HG02870 (cell line): Measurements from ENCODE around the gene DYRK2.

Source experiments
- ATAC-seq: cut with Tn5 transposase; IDR thresholded peaks from one replicate; pipeline ENCODE4 v1.9.1; 2021; ENCODE audit warnings: mild to moderate bottlenecking, moderate library complexity; ENCODE audit not compliant: unreplicated experiment

DYRK2 gene

DNA sequence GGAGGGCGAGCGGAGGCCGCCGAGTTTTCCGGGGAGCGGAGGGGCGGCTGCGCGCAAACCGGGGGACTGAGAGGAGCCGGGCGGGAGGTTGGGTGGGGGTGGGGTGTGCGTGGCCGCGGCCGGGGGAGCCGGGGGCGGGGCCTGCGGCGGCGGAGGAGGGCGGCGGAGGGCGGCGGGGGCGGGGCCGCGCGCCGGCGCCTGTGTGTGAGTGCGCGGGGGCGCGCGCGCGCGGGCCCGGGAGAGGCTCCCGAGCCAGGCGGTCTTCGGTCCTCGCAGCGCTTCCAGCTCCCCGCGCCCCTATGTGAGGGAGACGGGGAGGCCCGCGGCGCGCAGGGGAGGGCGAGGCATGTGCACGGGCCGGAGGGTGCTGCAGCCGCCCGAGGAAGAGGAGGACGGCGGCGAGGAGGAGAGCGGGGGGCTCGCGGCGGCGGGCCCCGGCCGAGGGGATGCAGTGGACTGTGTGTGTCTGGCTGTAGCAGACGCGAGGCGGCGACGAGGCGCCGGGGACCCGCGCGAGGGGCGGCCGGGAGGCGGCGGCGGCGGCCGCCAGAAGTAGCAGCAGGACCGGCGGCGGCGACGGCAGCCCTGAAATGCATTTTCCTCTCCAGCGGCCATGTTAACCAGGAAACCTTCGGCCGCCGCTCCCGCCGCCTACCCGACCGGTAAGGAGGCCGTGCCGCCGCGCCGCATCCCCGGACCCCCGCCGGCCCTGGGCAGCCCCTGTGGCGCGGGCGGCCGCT lies at the start of gene DYRK2:
DYRK2 (plus strand) TSS at position 225 of the 740 bp plus-strand sequence; CDS start at position 614, 389 bp downstream.
- peak; percentile 43 for ATAC-seq

- no peak for ATAC-seq
These were observed 48.9 kb upstream of the DYRK2 start for GRCh38 chr12:67599691-67600090.

DNA sequence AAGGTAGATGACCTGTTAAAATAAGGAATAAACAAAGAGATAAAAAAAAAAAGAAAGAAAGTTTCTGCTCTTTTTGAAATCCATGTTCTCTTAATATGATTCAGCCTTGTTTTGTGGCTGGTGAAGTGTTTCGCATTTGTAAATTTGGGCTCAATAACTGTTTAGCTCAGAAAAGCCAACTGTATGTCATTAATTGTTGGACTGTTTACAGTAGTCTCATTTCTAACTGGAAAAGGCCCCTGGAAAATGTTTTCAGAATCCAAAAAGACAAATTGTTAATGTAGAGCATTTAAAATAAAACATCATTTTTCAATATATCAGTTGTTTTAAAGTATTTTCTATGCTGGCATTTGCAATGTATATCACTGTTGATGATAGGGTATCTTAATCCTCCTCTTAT lies 47.4 kb upstream of the DYRK2 start:
- ATAC-seq: no peak

GRCh38 chr12:67609226-67609870 lies 39.2 kb upstream of the DYRK2 start:
- ATAC-seq: no peak

- ATAC-seq: no peak
These were observed 35.5 kb upstream of the DYRK2 start for GRCh38 chr12:67613040-67613439.

GRCh38 chr12:67617629-67618028 lies 30.9 kb upstream of the DYRK2 start:
- no peak for ATAC-seq

- ATAC-seq: no peak
These were observed 30.2 kb upstream of the DYRK2 start for GRCh38 chr12:67618303-67618702.

- no peak for ATAC-seq
These were observed 27.4 kb upstream of the DYRK2 start for GRCh38 chr12:67621112-67621511.

GRCh38 chr12:67621926-67622325 lies 26.6 kb upstream of the DYRK2 start:
- no peak for ATAC-seq

- ATAC-seq: no peak
These were observed 25.3 kb upstream of the DYRK2 start for GRCh38 chr12:67623259-67623658.

DNA sequence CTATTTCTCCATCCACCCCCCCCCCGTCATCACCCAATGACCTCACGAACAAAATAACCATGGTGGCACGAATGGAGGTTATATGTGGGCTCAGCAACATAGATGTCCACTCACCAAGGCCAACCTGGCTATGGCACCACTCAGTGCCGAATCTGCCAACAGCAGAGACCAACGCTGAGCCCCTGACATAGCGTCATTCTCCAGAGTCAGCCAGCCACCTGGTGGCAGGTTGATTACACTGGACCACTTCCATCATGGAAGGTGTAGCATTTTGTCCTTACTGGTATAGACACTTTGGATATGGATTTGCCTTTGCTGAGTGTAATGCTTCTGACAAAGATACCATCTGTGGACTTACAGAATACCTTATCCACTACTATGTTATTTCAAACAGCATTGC lies 24.2 kb upstream of the DYRK2 start:
- no peak for ATAC-seq

DNA sequence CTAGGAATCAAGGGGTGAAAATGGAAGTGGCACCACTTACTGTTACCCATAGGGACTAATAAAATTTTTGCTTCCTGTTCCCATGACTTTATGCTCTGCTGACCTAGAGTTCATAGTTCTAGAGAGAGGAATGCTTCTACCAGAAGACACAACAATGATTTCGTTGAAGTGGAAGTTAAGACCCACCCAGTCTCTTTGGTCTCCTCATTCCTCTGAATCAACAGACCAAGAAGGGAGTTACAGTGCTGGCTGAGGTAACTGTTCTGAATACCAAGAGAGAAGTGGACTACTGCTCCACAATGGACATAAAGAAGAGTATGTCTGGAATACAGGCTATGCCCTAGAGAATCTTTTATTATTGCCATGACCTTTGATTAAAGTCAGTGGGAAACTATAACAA lies 23.5 kb upstream of the DYRK2 start:
- ATAC-seq: no peak

DNA sequence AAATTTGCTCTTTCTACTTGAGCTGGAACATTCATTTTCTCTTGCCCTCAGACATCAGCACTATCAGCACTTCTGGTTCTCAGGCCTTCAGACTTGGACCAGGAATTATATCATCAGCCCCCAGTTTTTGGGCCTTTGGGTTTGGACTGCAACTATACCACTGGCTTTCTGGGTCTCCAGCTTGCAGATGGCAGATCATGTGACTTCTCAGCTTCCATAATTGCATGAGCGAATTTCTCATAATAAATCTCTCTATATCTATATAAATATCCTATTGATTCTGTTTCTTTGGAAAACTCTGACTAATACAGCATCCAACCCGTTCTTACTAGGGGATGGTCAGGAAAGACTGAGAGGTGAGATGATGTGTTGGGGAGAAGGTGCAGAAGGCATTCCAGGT lies 22.4 kb upstream of the DYRK2 start:
- no peak for ATAC-seq

DNA sequence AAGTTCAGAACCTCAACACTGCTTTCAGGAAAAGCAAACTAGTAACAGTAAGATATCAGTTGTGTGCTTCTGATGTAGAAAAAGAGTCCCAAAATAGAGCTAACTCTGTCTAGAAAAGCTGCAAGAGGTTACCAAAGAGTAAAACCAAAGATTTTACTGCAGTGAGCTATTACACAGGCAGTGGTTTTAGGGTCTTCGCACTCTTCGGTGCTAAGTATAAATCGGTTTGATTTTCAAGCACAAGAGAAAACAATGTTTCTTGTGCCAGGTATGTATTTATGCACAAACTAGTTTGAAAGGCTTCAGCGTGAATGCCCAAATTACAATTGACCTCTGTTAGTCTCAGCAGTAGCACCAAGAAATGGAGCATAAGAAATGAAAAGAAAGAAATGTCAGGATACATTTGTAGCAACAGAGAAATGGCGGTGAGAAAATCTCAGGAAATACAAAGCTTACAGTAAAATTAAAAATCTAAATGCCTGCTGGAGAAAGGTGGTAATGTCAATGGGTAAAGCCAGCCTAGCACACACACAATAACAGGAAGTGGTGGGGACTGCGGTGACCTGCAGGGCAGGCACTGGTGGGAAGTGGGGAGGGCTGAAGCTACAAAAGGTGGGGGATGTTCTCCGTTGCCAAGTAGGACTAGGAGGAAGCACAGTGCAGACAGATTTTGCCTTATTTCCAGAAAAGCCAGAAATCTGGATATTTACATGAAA lies 18.0 kb upstream of the DYRK2 start:
- peak; percentile 88 for ATAC-seq

DNA sequence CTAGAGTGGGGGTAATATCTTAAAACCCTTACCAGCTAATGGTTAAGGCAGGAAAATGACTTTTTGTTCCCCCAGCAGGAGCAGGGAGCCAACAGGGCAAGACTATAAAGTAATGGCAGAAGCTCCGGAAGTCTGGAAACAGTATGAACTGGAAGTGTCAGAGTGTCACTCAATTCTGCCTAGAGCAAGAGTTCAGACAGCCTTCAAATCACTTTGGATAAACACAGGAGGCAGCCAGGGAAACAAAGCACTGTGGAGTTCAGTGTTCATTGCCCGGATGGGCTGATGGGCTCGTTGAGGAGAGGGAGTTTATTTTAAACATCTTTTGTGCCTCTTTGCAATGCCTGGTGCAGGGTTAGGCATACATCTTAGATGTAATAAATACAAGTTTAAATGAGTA lies 16.5 kb upstream of the DYRK2 start:
- no peak for ATAC-seq

- no peak for ATAC-seq
These were observed 15.4 kb upstream of the DYRK2 start for GRCh38 chr12:67633024-67633610.

DNA sequence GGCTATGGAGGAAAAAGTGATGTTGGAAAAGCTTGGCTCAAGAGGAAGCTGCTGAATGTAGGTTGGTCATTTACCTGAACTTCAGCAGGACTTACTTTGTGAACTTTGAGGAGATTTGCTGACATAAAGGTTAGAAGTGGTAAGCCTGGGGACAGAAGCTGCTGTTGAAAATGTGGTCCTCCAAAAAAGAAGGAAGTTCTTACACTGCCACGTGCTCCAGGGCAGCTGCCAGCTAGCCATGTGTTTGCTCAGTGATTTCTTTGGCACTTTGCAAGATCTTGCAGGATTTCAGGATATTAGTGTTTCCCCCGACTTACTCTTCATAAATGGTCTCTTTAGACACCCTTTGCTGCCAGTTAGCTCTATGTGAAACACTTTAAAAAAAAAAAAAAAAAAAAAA lies 14.8 kb upstream of the DYRK2 start:
- no peak for ATAC-seq

GRCh38 chr12:67634303-67634761 lies 14.2 kb upstream of the DYRK2 start:
- no peak for ATAC-seq

- no peak for ATAC-seq
These were observed 10.8 kb upstream of the DYRK2 start for GRCh38 chr12:67637718-67638117.

- no peak for ATAC-seq
These were observed 9.9 kb upstream of the DYRK2 start for GRCh38 chr12:67638694-67639093.

DNA sequence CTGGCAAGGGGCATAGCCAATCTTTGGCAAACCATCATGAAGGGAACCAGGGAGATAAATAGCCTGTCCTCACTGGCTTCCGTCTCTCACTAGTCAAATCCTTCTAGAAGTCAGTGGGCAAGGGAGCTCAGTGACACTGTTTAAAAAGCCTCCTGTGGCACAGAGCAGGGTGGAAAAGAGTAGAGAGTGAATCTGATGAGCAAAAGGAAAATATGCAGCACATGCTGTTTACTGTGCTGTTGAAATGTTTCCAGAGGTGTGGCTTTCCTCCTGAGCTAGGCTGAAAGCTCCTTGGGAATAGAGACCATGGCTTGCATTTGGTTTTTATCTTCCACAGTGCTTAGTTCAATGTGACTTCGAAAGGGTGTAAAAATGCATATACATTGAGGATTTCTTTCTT lies 7.7 kb upstream of the DYRK2 start:
- no peak for ATAC-seq

DNA sequence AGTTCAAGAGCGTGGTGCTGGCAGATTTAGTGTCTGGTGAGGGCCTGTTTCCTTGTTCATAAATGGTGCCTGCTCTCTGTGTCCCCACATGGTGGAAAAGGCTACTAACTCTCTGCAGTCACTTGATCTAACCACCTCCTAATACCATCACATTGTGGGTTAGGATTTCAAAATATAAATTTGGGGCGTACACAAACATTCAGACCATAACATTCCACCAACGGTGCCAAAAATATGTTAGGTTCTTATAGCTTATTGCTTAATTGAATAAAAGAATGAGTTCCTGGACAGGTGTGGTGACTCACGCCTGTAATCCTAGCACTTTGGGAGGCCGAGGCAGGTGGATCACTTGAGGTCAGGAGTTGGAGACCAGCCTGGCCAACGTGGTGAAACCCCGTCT lies 3.4 kb upstream of the DYRK2 start:
- no peak for ATAC-seq
